Activated CD8-positive, alpha-beta memory T cell treated with anti-CD3 and anti-CD28 coated beads, Interleukin-2, amount 50 U/mL, for 4 hours (primary cell): ENCODE measurements around the gene VASN.
"Not testable (repeated sequence)": the region's sequence is repeated elsewhere in the genome, so short reads cannot be mapped to it uniquely, and the experiment has no call there.

Experiments used
- DNase-seq: peaks from one replicate; pipeline ENCODE4 v3.0.0-alpha.2; 2020

The VASN gene

DNA sequence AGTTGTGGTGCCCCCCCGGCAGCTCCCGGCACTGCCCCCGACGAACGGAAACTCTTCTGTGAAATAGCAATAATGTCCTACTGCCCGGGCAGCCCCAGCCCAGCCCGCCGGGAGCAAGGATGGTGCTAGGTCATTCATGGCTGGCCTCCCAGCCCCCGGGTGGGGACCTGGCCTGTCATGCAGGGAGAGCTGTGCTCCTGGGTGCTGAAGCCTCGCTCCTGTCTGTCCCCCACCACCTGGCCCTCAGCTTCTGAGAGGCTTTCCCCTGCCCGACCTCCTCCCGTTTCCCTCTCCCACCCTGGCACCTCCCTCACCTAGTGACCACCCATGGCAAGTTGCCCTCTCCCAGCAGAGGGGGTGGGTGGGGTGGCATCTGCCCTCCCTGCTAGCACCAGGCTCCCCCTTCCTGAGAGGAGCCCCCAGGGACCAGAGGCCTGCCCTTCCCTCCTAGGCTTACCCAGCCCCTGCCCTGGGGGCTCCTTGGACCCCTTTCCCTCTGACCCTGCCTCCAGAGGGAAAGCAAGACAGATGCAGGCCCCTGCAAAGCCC lies 34.0 kb upstream of the VASN start:
- no peak for DNase-seq

DNA sequence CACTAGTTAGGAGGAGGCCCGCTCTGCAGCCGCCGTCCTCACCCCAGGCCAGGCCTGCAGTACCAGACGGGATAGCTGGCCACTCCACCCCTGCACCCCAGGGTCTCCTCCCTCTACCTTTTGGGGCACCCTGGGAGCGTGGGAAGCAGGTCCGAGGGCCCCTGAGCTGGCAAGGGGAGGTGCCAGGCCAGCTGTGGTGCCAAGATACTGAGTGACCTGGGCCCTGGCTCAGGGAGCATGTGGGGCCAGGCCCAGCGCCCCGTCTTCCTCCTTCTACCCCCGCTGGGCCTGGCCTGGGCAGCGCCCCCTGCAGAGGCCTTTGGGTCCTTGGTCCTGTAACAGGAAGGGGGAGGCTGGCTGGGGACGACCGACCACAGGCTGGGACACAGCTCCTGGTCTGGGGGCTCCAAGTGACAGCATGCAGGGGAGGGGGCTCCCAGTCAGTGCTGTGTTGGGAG lies 33.5 kb upstream of the VASN start:
- DNase-seq: no peak

DNA sequence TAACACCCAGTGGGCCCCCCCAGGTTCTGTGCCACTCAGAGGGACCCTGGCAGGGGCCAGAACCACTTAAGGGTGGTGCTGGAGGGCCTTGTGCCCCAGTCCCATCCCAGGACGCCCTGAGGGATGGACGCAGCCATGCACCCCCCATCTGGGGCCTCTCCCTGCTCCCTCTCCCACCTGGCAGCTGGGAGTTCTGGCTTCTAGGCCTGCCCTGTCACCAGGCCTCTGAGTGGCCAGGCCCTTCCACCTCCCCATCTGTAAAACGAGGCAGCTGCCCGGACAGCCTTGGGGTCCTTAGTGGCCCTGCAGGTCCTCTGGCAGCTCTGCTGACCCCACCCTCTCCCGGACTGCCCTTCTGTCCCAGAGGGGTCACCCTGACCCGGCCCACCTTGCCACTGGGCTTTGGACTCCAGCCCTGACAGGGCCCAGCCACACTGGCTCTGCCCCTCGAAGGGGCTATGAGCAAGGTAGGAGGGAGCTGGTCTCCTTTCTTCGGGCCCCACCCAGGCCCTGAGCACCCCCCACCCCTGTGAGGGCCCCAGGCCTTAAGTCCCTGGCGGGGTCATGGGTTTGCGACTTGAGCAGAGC lies 32.8 kb upstream of the VASN start:
- DNase-seq: no peak

DNA sequence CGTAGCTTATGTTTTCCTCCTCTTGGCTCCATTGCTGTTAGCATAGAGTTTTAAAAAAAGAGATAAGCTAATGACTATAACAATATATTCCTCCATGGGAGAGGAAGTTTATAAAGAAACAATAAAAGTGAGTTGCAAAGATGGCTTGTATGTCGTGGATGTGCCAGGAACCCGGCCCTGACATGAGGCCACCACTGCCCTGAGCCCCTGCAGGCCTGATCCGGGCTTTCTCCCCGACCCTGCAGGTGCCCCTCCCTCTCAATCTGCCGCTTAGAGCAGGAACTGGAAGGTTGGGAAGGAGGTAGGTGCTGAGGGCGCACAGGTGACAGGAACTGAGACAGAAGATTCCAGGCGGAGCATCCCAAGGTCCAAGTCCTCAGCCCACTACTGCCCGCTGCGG lies 32.2 kb upstream of the VASN start:
- no peak for DNase-seq

DNA sequence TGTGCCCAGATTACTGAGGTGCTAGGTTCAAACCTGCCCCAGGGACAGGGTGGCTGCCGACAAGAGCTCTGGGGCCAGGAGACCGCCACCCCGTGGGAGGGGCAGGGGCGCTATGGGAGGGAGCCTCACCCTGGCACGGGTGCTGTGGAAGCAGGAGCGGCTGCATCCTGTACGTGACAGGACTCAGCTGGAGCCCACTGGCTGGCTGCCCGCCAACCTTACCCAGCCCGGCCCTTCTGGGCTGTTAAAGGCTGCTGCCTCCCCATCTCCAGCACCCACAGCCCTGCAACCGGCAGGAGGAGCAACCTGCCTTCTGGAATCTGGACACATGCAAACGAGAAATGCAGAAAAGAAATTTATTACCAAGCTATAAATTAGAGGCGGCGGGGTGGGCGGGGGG lies 31.7 kb upstream of the VASN start:
- DNase-seq: no peak

DNA sequence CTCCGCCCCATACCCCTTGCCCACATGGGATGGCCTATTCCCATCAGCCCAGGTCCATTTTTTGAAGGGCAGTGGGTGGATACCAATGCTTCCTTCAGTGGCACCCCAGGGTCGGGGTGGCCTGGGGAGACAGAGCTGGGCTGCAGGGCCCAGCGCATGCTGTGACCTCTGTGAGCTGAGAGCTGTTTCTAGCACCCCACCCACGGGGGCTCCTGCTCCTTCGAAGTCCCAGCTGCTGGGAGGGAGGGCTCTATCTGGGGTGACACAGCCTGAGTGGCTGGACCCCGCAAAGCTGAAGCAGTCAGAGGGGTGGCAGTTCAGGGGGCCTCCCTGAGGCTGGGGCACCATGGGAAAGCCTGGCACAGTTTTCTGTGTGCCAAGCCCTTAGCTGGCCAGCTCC lies 31.2 kb upstream of the VASN start:
- DNase-seq: no peak

DNA sequence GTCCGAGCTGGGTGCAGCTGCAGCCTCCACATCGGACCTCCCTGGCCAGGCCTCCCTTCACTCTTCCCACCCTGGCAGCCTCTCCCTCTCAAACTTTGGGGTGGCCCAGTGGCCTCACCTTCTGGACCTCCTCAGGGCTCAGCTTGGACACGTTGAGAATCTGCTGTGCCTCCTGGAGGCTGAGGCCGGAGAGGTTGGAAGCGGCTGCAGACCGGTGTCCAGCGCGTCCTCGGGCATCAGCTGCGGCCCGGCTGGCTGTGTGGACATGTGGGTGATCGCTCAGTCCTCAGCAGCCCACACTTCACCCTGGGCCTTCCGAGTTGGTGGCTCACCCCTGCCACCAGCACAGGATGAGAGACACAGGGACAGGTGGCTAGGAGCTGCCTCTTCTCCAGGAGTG lies 30.4 kb upstream of the VASN start:
- DNase-seq: no peak

DNA sequence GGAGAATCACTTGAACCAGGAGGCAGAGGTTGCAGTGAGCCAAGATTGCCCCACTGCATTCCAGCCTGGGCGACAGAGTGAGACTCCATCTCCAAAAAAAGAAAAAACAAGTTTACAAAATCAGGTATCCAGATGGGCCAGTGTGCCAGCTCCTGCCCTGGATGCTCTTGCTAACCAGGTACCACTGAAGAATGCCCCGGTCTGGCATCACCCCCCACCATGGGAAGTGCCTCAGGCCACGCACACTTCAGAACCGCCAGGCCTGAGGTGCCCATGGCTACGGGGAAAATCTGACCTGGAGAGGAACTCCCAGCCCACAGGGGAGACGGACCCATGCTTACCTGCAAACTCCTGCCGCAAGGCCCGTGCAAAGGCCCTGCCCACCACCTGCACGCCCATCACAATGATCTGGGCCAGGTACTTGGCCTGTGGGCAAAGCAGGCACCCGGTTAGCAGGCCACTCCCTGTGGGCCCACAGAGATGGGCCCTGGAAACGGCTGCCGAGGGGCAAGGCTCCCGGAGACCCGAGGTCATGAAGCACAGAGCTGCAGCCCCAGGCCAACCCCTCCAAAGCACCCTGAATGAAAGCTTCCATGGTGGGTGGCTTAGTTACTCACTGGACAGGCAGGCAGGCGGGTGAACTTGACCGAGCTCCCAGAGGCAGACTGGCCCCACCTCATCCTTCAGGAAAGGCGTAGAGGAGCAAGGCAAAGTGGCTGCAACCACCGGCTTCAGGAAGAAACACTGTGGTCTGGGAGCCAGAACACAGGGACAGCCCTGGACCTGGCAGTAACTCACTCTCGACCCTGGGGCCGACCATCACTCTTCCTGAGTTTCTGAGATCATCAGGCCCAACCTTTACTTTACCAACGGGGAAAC lies 28.5 kb upstream of the VASN start:
- no peak for DNase-seq

DNA sequence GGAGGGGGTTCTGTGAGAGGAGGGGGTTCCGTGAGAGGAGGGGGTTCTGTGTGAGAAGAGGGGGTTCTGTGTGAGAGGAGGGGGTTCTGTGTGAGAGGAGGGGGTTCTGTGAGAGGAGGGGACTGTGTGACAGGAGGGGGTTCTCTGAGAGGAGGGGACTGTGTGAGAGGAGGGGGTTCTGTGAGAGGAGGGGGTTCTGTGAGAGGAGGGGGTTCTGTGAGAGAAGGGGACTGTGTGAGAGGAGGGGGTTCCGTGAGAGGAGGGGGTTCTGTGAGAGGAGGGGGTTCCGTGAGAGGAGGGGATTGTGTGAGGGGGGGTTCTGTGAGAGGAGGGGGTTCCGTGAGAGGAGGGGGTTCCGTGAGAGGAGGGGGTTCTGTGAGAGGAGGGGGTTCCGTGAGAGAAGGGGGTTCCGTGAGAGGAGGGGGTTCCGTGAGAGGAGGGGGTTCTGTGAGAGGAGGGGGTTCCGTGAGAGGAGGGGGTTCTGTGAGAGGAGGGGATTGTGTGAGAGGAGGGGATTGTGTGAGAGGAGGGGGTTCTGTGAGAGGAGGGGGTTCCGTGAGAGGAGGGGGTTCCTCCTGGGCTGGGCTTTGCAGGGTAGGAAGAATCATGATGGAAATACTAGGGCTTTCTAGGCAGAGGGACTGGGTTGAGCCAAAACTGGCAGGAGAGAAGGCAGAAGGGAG lies 27.2 kb upstream of the VASN start:
- DNase-seq: not testable (repeated sequence)

DNA sequence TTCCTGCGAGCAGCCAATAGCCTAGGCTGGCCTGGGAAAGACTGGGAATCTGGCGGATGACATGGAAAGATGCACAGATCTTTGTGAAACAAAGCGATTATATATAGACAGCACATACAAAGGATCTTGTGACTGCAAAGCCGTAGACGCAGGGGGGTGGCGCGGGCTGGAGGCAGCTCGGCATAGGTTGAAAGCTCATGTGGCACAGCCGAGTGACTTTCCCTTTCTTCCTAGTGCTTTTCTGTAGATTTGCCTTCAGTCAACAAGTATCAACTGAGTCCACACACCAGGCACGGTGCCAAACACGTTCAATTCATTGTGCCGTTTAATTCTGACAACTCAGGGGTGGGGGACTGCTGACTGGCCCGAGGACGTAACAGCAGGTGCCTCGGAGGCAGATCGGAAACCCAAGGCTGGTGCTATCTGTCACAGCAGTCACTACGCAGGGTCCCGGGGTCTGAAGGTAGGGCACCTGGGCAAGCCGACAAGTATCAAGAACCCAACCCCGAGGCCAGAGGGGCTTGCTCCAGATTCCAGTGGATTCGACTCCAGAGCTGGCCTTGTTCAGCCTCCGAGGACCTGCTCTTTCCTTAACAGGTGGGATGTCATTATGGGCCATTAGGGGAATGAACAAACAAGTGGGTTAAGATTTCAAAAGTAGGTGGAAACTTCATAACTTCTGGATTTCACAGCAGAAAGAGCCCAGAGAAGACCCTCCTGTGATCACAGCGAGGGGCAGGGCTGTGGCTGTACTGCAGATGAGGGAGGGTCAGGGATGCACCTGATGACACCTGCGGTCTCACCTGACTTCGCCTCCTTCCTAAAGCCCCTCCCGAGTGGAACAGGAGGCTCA lies 26.4 kb upstream of the VASN start:
- no peak for DNase-seq

DNA sequence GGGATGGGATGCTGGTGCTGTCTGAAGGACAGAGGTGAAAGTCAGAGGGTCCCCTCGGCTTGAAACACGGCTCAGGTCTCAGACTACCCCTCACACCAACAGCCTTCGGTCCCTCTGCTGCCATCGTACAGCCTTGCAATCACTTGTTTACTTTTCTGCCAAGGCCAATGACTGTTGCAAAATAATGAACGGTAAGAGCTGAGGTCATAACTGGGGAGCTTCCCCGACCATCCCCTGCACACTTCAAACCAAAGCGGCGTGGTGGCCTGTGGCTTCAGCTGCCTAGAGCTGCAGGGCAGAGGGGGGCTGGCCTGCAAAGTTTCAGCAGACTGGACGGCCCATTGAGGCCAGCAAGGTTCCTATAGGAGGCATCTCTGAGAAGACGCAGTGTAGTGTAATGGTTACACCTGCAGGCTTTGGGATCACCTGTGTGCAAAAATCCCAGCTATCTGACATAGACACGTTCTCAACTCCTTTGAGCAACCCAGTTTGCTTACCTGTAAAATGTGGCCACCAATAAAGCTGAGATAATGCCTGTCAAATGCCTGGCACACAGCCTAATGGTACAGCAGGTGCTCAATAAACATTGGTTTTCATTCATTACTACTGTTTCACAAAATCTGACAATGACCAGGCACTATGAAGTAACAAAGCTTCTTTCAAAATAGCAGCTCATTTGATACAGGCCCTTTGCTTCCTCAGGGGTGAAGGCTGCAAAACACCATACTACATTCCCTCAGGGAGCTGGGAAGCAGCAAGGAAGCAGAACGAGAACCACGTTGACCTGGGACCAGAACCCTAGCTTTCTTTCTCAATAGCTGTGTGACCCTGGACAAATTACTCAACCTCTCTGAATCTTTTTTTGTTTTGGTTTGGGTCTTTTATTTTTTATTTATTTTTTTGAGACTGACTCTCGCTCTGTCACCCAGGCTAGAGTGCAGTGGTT lies 25.5 kb upstream of the VASN start:
- DNase-seq: no peak

DNA sequence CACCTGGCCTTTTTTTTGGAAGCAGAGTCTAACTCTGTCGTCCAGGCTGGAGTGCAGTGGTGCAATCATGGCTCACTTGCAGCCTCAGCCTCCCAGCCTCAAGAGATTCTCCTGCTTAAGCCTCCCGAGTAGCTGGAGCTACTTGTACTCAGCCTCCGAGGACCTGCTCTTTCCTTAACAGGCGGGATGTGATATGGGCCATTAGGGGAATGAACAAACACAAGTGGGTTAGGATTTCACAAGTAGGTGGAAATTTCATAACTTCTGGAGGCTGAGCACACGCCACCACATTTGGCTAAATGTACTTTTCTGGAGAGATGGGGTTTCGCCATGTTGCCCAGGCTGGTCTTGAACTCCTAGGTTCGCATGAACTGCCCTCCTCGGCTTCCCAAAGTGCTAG lies 24.6 kb upstream of the VASN start:
- no peak for DNase-seq

DNA sequence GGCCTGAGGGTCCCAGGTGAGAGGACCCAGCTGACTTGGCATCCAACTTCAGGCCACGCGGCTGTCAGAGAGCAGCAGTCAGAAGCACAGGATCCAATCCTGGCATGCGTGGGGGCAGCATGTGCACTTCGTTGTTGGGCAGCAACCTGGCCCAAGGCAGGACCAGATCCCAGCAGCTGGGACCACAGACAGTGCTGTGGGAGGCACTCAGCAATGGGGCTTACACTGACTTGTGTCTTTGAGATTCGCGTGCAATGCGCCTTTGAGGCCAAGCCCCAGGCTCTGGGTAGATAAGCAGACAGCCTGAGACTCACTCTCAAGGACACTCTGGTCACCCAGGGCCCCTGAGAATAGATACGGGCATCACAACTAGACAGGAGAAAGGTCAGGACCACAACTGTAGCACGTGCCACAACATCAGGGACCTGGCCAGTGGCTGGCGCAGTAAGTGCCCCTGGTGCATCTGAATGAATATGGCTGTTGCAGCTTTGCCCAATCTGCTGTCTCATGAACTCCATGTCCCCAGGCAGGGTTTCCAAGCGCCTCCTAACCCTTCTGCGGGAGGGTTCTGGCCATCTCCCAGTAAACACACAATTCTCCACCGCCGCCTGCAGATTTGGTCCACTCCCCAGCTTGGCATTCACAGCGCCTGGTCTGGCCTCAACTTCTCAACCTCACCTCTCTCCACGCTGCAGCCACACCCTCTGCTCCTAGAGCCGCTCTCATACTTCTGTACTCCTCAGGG lies 23.7 kb upstream of the VASN start:
- DNase-seq: no peak

DNA sequence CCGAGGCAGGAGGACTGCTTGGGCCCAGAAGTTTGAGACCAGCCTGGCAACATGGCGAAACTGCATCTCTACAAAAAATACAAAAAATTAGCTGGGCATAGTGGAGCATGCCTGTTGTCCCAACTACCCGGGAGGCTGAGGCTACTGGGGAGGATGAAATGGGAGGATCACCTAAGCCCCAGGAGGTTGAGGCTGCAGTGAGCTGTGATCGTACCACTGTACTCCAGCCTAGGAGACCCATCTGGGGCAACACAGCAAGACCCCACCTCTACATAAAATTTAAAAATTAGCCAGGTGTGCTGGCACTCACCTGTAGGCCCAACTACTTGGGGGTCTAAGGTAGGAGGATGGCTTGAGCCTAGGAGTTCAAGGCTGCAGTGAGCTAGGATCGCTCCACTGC lies 22.3 kb upstream of the VASN start:
- DNase-seq: no peak

DNA sequence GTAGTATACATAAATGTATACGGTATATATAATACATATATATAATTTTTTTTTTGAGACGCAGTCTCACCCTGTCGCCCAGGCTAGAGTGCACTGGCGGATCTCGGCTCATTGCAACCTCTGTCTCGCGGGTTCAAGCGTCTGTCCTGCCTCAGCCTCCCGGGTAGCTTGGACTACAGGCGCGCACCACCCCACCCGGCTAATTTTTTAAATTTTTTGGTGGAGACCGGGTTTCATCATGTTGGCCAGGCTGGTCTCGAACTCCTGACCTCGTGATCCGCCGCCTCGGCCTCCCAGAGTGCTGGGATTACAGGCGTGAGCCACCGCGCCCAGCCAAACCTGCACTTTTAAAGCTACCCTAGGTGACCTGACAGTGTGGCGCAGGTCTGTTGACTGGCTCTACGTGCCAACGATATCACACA lies 21.3 kb upstream of the VASN start:
- no peak for DNase-seq

DNA sequence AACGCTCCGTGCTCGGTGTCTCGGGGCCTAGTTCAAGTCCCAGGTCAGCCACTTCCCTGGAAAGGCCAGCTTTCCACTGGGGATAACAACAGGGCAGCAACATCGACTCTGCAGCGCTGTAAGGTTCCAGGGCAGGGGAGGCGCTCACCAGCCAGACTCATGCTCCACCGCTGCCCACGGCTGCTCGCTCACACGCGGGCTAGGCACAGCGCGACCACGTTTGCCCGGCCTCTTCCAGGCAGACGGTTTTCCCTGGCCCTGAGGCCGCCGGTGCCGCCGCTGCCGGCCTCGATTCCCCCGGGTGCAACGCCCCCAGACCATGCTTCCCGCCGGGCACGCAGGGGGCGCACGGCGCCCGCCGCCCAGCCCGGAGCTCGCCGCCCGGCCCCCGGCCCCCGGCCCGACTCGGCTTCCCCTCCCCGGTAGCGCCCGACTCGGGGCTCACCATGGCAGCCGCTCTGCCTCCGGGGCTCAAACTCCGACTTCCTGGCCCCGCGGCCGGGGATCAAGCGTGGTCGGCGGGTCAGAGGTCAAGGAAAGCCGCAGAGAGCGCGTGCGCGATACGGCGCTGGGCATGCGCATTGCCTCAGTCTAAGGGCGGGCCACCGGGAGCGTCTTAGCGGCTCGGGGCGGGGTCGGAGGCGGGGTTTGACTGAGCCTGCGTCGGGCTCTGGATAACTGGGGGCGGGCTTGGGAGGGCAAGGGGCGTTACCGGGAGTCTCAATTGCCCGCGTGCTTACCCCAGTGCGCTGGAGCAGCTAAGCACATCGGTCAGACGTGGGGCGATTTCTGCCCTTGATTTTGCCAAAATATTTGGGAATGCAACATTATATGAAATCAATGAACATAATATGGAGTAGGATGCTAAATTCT lies 20.6 kb upstream of the VASN start, which contains the start of gene PAM16:
PAM16 (minus strand) TSS at position 535 of the 873 bp plus-strand sequence; CDS start at position 448, 87 bp downstream.
- DNase-seq: peak; percentile 99

DNA sequence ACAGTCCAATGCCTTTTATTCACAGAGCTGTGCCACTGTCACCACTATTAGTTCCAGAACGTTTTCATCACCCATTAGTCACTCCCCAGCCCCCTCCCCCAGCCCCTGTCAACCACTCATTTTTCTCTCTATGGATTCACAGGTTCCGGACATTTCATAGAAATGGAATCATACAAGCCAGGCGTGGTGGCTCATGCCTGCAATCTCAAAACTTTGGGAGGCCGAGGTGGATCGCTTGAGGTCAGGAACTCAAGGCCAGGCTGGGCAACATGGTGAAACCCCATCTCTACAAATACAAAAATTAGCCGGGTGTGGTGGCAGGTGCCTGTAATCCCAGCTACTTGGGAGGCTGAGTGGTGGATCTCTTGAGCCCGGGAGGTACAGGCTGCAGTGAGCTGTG lies 19.8 kb upstream of the VASN start:
- DNase-seq: no peak

DNA sequence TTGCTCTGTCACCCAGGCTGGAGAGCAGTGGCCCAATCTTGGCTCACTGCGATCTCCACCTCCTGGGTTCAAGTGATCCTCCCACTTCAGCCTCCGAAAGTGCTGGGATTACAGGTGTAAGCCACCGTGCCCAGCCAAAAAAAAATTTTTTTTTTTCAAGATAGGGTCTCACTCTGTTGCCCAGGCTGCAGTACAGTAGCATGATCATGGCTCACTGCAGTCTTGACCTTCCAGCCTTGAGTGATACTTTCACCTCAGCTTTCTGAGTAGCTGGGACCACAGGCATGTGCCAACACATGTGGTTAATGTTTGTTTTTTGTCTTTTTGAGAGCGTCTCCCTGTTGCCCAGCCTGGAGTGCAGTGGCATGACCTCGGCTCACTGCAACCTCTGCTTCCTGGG lies 18.8 kb upstream of the VASN start:
- DNase-seq: no peak

DNA sequence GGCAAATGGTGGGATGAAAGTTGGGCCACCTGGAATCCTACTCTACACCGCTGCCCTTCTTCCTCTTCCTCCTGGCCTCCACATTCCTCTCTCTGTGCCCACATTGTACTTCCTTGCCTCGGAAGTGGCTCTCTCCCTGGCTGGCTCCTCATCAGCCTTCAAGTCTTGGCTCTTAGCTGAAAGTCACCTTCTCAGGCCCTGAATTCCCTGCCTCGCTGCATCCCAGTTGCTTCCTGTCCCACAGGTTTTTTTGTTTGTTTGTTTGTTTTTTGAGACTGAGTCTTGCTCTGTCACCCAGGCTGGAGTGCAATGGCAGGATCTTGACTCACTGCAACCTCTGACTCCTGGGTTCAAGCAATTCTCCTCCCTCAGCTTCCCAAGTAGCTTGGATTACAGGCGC lies 18.0 kb upstream of the VASN start:
- DNase-seq: no peak
